ENCODE data around the gene AP1S2.
A peak's percentile ranks its signal among the peaks of the same experiment; 100 is the strongest.
"Not testable (repeated sequence)": the region's sequence is repeated elsewhere in the genome, so short reads cannot be mapped to it uniquely, and the experiment has no call there.

Gene AP1S2

DNA sequence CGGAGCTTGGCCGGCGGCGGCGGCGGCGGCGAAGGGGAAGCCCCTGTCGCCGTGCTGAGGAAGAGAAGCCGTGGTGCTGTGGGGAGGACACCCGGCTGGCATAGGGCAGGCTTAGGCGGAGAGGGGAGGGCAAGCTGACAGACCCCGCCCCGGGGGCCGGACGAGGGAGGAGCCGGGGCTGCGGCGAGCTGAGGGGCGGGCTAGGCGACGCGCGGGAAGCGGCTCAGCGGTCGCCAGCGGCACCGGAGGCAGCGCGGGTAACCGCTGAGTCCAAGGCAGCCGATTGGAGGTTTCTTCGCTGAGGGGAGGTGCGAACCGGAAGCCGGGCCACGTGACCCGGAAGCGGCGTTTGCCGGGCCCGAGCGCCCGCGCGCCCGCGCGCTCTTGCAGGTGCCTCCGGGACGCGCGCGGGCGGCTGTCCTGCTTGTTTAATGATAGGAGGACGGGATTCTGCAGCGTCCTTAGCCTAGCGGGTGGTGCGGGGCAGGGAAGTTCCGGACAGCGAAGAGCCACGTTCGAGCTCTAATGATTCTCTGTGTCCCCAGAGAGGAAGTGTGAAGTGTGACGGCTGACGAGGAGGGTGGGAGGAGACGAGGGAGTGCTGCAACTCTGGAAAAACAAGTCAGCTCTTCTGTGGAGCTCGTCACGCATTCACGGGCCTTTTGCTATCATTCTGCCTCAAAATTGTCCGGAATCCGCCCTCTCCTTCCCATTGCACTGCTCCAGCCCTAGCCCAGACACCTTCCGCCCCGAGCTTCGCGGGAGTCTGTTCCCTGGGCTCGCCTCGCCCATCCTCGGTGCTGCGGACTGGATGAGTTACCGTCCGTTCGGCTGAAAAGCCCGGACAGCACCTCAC lies at the start of gene AP1S2:
Gene AP1S2, minus strand, starts transcription at position 102 of the 856 bp plus-strand sequence. CDS start 2,289 bp downstream, outside the sequence.
- DNase-seq (ENCODE audit: low read depth) = peak; percentile 76

DNA sequence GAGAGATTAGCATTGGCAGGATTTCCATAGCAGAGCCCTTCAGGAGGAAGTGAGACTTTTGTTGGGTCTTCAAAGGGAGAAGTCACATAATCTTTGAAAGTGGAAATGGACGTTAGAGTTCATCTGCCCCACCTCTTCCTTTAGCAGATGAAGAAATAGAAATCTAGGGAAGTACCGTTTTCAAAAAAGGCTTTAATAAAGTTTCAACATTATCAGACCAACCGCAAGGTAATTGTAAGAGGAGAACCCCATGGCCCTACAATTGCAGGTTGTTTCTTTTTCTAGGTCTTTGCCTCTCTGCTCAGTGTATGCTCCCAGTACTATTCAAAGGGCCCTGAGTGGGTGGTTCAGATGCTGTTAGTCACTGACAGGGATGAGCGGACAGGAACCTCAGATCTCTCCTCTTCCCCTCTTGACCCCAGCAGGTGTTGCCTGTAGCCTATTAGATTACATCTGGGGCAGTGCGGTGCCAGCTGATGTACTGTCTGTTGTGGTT lies 48.6 kb upstream of the AP1S2 start:
- no peak for DNase-seq (ENCODE audit: low read depth)

DNA sequence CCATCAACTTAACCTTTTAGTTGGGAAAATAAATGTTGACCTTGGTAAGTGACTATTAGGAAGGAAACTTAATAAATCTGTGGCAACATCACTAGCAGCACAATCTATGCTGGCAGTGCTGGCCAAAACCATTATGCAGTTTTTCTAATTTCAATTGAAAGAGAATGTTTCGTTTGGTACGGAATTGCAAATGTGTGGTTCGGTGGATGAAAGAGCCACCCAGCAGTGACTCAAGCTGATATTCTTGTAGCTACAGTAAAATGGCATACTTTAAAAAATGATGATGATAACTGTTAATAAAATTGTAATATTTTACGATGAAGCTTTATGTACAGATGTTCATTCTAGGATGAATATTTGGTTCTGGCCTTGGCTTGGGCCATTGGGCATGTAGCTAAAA lies 40.7 kb upstream of the AP1S2 start:
- no peak for DNase-seq (ENCODE audit: low read depth)

DNA sequence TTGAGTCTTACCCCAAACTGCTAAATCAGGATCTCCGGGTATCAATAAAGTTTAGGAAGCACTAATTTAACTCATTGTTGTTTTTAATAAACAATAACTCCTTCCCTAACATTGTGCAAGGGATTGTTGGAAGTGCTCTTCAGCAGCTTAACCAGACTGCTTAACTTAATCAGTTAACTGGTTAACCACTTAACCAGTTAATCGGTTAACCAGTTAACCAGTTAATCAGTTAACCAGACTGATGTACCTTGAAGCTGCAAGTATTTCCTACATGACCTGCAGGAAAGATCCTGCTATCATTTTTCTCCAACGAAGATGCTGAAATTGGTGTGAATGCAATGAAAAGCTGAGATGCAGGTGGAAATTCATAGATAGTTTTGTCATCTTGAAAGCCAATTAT lies 40.1 kb upstream of the AP1S2 start:
- DNase-seq (ENCODE audit: low read depth) = no peak

DNA sequence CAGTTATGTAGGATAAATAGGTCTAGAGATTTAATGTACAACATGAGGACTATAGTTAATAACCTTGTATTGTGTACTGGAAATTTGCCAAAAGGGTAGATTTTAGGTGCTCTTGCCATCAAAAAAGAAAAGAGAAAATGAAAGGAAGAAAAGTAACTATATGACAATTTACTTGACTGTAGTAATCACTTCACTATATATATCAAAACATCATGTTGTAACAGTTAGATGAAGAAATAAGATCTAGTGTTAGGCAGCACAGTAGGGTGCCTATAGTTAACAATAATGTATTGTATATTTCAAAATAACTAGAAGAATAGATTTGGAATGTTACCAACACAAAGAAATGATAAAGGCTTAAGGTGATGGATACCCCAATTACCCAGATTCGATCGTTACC lies 35.9 kb upstream of the AP1S2 start:
- no peak for DNase-seq (ENCODE audit: low read depth)

DNA sequence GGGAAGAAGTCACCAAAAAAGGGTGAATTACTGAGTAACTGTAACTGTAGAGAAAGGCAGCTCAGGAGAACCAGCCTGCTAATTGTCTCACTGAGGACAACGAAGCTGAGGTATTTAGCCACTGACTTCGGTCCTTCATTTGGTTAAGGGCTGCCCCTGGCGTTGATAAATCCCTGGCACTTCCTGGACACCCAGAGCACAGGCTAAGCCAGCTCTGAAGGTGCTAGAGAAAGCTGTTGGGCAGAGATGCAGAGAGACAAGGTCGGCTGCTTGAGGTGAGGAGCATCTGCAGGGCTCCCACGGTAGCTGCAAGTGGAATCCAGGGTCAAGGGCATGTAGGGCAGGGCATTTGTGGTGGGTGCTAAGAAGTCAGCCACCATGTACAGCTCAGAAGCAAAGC lies 33.4 kb upstream of the AP1S2 start:
- no peak for DNase-seq (ENCODE audit: low read depth)

DNA sequence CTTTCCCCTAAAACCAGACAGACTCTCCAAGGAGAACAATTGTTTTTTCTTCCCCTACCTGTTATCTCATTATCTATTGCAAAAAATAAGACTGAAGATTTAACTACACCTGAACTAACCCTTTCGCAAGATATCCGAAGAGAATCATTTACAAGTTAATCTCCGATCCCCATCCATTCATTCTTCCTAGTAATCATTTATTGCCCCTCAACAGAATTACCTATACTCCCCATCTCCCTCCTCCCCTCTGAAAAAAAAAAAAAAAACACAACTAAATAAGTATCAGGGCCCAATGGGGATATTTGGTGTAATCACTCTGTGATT lies 28.9 kb upstream of the AP1S2 start:
- DNase-seq (ENCODE audit: low read depth) = no peak

DNA sequence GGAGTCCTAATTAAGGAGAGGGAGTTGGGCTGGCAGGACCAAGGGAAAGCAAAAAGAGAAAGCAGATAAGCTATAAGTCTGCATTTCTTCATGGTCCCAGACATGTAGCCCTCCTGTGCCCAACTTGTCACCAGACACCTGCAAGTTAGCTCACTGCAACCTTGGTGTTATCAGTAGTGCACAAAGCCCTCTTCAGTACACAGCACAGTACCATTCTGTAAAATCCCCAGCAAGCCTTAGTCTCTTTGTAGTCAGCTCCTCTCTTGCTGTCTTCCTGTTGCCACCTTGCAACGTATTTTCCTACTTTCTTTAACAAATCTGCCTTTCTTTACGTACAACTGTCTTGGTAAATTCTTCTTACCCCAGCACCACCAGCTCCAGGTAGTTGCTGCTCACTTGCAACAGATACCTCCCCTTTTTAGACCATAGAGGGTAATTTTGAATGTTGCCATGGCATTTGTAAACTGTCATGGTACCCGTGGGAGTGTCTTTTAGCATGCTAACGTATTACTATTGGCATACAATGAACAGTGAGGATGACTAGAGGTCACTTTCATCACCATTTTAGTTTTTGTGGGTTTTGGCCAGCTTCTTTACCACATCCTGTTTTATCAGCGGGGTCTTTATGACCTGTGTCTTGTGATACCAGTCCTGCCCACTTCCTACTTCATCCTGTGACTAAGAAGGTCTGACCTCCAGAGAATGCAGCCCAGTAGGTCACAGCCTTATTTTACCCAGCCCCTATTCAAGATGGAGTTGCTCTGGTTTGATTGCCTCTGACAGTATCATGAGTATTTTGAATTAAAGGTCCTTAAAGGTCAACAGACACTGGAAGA lies 28.3 kb upstream of the AP1S2 start:
- DNase-seq (ENCODE audit: low read depth) = no peak

DNA sequence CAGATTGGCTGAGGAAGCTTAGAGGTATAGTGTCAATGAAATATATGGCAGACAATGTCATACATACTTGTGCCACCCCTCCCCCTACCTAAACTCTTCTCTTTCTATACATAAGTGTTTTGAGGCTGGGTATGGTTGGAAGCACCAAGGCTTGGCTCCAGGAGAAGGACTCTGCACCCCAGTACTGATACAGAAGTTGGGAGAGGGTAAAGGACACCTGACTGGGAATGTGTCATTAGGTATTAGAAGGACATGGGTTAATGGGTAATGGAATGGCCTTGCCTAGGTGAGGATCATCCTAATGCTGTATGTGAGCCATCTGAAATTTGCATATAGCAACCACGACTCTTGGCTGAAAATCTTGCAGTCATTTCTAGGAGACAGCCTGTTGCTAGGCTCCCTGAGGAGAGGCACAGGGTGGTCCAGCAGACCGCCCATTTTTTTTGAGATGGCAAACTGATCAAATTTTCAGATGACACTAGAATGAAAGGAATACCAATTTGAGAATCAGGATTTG lies 26.8 kb upstream of the AP1S2 start:
- no peak for DNase-seq (ENCODE audit: low read depth)

DNA sequence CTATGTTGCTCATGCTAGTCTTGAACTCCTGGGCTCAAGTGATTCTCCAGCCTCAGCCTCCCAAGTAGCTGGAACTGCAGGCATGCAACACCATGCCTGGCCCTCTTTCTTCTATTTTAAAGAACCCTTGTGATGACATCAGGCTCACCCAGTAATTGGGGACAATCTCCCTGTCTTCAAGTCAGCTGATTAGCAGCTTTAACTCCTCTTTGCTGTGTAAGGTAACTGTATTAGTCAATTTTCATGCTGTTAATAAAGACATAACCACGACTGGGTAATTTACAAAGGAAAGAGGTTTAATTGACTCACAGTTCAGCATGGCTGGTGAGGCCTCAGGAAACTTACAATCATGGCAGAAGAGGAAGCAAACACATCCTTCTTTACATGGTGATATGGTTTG lies 23.3 kb upstream of the AP1S2 start:
- DNase-seq (ENCODE audit: low read depth) = not testable (repeated sequence)

DNA sequence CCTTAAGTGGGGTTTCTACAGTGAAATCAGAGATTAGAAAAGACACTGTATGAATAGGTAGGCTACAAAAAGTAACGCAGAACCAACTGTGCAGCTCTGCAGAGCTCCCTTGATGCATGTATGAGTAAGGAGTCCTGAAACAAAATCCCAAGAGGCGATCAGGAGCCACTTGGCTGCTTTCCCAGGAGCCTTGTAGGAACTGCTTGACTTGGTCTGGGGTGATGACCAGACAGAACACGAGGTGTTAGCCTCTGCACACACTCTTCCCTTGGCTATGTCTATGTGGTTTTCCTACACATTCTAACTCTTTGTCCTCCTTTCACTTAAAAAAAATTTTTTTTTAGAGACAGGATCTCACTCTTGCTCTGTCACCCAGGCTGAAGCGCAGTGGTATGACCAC lies 22.8 kb upstream of the AP1S2 start:
- no peak for DNase-seq (ENCODE audit: low read depth)

DNA sequence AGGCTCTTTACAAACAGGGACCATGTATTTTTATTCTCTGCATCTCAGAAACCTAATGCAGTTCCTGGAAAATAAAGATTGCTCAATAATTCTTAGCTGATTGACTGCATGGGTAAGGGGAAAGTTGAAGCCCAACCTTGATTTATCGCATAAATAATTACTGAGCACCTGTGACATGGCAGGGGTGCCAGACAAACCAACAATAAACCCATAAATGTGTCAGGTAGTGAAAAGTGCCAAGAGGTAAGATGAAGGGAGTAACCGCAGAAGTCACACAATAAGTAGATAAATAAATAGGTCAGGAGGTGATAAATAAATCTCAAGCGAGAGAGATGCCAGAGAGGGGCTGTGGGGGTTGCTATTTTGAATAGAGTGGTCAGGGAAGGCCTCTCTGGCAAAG lies 20.1 kb upstream of the AP1S2 start:
- DNase-seq (ENCODE audit: low read depth) = no peak

DNA sequence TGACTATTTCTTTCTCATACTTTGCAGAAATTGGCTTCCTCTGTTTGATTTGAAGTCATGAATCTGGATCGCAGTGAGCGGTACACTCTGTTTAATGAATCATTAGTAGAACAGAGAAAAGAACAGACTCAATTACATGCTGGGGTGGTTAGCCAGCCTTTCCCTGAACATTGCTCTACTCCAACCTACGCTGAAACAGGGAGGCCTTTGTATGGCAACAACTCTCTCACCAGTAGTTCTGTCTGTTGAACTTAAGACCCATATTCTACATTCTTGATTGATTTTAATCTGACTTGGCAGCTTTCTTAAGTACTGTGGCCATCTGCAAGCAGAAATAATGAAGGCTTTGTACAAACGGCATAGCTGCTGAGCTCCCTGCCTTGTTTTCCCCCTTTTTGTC lies 19.0 kb upstream of the AP1S2 start:
- no peak for DNase-seq (ENCODE audit: low read depth)

DNA sequence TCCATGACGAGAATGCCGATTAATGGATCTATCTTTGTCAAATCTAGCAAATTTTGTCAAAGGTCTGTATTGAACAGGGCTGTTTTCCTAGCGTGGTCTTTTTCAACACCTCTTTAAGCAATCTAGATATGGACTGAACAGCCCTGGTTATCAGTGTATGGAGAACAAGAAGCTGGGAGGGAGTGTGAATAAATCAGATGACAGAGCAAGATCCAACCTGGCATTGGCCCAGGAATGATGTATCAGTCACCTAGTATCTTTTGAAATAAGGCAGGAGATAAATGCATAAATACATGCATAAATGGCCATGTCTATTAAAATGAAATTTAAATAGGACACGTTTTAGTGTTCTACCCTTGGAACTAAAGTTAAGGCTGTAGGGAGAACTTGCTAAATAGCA lies 15.7 kb upstream of the AP1S2 start:
- DNase-seq (ENCODE audit: low read depth) = no peak

DNA sequence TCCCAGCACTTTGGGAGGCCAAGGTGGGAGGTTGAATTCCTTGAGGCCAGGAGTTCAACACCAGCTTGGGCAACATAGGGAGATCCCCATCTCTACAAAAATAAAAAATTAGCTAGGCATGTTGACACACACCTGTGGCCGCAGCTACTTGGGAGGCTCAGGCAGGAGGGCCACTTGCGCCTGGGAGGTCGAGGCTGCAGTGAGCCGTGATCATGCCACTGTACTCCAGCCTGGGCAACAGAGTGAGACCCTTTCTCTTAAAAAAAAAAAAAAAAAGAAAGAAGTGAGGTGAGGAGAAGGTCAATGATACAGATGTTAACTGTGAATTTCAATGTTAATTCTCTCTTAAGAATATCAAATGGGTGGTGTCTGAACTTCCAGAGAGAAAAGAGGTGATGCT lies 15.1 kb upstream of the AP1S2 start:
- DNase-seq (ENCODE audit: low read depth) = no peak

DNA sequence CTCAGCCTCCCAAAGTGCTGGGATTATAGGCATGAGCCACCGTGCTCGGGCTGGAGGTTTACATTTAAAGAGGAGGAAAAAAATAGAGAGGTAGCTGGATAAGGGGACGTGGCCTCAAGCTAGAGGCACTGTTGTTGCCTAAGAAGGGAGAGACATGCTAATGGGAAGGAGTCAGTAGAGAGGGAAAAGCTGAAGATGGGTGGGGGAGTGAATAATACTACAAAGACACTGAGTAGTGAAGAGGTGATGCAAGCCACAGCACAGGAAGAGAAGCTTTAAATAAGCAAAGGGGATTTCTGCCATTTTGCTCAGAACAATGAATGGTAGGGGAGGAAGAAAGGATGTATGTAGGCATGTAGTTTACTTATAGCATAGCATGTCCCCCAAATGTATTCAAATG lies 11.5 kb upstream of the AP1S2 start:
- no peak for DNase-seq (ENCODE audit: low read depth)

DNA sequence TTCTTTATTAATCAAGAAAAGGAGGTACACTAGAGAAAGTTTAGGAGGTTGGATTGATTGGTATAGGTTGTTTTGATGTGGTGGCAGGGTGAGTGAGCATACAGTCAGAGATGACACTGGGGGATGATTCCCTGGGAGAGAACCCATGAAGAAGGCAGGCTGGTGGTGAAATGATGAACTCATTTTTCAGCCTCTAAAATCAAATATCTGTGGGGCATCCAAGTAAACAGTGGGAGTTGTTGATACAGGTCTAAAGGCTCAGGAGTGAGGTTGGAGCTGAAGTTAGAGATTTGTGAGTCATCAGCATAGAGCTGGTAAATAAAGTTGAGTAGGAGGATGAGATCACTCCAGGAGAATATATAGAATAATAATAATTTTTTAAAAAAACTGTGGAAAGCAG lies 10.0 kb upstream of the AP1S2 start:
- no peak for DNase-seq (ENCODE audit: low read depth)

DNA sequence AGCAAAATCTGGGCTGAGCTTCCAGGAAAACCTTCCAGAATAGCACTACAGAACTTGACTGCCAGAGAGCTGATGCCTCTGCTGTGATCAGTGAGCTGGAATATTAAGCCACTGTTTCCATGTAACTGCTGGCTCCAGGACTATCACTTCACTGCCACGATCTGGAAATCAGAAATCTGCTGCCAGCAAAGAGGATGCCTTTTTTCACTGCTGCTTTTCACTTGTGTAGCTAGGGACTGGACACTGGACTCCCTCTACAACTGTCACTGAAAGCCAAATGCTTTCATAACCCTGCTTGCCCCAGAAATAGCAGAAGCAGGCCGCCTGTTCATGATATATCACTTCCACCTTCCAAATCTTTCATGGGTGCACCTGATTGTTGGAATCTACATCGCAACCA lies 9.4 kb upstream of the AP1S2 start:
- no peak for DNase-seq (ENCODE audit: low read depth)

DNA sequence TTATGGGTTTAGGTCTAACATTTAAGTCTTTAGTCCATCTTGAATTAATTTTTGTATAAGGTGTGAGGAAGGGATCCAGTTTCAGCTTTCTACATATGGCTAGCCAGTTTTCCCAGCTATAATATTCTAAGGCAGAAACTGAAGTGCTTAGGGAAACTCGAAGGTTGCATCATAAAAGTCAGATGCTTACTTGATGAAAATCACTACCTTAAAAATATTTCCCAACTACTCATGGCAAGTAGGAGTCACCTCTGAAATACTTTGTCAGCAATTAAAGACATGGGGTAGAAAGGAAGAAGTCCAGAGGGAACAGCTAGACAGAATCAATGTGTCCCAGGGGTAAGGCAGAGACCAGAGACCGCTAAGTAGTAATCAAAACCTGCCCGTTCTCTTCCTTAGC lies 6.3 kb upstream of the AP1S2 start:
- no peak for DNase-seq (ENCODE audit: low read depth)

DNA sequence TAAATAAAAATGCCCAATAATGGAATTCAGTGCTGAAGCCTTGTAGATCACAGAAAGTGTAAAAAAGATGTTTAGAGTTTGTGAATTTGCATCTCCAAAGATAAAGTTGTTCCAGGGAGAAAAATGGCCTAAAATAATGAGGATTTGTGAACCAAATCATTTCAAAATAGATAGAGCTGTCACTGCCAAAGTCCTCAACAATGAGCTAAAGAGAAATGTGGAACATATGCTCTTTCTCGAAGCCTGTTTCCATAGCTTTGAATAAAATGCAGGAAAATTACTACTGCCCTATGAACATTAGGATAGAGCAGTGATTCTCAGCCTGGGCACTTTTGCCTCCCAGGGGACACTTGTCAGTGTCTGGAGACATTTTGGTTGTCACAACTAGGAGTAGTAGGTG lies 3.4 kb upstream of the AP1S2 start:
- DNase-seq (ENCODE audit: low read depth) = no peak

DNA sequence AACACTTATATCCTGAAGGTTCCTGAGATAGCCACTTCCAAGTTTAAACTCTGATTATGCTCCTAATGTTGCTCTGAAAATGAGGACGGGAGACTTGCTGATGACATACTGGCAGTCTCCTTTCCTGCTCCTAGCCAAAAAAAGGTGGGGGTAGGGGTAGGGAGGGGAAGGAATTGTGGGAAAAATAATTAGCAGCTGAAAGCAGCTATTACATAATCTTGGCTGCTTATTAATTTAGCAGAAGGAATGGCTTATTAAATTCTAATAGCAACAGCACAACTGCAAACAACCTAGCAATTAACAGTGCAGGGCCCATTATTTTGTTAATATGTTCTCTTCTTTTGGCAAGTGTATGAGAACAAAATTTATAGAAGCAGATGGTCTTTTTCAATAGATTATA lies 2.0 kb upstream of the AP1S2 start:
- DNase-seq (ENCODE audit: low read depth) = no peak

DNA sequence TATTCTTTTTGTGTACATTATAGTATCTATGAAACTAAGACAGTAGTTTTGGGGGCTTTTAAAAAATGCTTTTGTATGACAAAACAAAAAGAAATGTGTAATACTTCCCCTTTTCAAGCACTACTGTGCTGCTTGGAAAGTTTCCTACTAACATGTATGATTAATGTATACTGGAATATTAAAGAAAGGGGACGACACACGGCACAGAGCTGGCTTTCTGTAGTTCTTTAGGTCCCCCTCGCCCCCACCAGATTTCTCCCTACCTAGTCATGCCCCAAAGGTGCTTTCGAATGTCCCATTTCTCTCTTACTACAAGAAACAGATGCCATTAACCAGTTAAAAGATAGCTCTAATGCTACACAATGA lies 1.6 kb upstream of the AP1S2 start:
- DNase-seq (ENCODE audit: low read depth) = no peak

DNA sequence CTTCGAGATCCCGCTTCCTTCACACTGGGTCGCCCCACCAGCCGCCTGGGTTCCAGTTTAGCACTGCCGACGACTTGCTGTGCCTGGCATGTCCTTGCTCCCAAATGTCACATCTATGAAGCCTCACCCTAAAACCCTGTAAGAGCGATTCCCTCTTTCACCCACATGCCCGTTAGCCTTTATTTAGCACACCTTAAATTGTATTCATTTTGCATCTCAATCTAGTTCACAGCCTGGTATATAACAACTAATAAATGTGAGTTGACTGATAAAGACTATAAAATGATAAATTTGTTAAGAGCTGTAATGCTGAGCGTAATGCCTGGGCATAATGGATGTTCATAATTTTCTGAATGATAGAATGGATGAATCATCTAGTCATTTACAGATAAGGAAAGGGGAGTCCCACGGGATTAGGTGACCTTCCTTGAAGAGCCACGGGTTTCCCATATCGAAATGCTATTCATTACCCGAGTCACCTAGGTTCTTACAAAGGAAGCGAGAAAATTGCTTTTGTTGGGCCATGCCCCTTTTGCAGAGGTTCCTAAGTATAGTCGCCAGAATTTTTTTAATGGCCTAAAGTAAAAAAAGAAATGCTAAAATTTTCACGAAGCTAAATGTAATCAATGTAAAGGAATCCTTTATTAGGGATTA lies 1.1 kb upstream of the AP1S2 start:
- DNase-seq (ENCODE audit: low read depth) = no peak
